Left cardiac atrium (tissue), 4 donors: ENCODE results near the gene SFT2D1. TPM values are rescaled to one million over a fixed set of nuclear protein-coding genes. Genes with fewer than 3 reads are reported as not detected.

Experiments
- ATAC-seq, 2 donors: fragments of 200-7000 bp; cut with Tn5 transposase; one replicate each; pipeline ENCODE4 v1.9.1; 2020; ENCODE audit warnings: mild to moderate bottlenecking in 2 of 2, moderate library complexity in 2 of 2
- DNase-seq: peaks from one replicate; pipeline ENCODE4 v3.0.0-alpha.2; 2020
- intact Hi-C, 2 donors: fragments of 100-400 bp; cut with DNase I; formaldehyde crosslinking; loops; one replicate each; pipeline versions ENCODE4 v1.14.1 to v1.15.1; 2022 to 2023
- total RNA-seq, 2 donors: library from RNA; stranded (reverse); fragmentation: NEBNext Ultra II Directional; extraction: Animal tissue kit (Norgen Biotek cat#: 25700); gene quantifications; one replicate each; pipeline ENCODE4 v1.2.1, GENCODE V29; 2021
- donor health status: DM: no; HTN: yes; CAD: no.
- donor health status: DM: no; HTN: yes; CAD: no; lungs with severe emphysema.
- donor health status: DM: yes; HTN: yes; CAD: no.
- donor health status: Dilated cardiomyopathy.

Gene SFT2D1
- total RNA-seq, 2 donors from 2014 or later = 26.3 to 28.0 TPM

DNA sequence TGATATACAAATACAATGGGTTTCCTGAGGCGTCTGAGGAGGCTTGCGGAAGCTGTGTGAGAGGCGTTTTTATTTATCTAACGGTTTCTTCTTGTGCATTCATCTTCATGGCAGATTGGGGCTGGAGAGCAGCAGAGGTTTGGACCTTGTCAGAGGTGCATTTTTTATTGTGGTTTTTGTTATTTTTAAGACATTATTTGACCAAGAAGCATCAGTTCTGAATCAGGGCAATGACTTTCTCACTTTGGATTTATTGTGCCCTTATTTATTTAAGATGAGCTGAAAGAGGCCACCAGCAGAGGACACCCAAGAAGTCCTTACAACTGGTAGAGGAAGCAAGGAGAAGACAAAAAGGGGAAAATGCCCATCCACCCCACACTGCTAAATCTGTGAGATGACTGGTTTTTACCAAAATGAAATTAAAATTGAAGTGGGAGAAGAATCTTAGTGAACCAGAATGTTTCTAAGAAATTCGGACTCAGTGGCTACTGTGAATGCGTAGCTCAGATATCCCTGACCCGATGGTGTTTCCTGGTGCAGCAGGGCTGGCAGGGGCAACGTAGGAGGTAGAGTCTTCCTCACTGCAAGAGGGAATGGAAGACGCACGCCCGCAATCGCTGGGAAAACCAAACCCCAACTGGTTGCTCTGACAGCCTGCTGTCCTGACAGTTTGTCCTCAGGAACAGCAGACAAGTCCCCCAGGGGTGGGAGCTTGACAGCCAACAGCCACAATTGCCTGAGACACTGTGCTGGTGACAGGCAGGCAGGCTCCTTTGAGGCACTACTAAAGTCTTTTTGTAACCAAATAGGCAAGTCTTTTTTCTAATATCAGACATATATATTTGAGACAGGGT is 48.4 kb downstream of the SFT2D1 start:
- DNase-seq = no peak
- no peak for ATAC-seq
- intact Hi-C loops = no loop called here

DNA sequence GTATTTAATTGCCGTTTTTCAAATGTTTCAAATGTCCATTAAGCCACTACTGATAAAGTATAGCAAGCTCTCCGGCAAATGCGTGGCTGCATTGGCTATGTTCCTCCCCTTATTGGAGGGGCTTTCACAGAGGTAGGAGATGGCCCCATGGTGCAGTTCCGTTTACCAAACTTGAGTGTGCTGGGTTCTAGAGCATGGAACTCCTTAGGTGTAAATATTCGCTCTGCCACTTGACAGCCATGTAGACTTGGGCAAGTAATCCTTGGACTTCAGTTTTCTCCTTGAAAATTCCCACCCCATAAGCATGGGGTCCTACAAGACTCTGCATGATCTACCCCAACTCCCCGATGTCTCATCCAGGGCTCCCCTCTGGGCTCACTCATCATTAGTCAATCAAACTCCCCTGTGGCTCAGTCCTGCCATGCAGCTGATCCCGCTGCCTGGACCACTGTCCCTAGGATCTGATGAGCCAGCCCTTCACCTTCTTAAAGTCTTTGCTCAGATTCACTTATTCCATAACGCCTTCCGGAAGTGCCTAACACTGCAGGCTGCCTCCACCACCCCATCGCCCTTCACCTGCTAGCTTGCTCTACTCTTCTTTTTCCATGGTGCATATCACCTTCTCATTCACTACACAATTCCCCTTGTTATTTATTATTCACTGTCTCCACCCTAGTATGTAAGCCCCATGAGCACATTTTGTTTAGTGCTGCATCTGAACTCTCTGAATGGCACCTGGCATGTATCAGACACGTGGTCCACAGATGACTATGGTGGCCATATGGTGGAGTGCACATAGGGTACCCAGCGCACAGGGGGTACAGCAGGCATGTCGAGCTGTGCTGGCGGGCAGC is 52.9 kb downstream of the SFT2D1 start:
- intact Hi-C loops = no loop called here
- ATAC-seq (no peak), DNase-seq (no peak)

DNA sequence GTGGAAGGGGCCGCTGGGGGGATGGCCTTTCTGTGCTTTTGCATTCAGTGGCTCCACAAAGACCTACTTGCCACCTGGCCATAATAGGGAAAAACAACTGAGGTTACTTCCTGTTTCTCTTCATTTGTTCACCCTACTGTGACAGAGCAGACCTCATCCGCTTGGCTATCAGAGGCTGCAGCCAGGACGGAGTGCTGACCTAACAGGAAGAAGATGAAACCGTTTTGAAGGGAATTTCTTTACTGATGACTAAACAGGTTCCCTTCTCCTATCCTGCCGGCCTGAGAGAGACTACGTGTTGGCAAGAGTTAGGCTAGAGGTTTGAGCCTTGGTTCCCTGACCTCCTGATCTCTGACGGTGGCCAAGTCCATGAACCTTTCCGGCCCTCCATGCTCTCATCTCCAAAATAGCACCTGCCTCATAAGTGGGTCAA is 55.5 kb downstream of the SFT2D1 start:
- intact Hi-C loops = no loop called here
- ATAC-seq (no peak), DNase-seq (no peak)

GRCh38 chr6:166285233-166285632 is 57.1 kb downstream of the SFT2D1 start:
- ATAC-seq = no peak
- intact Hi-C loops = no loop called here
- DNase-seq = no peak

DNA sequence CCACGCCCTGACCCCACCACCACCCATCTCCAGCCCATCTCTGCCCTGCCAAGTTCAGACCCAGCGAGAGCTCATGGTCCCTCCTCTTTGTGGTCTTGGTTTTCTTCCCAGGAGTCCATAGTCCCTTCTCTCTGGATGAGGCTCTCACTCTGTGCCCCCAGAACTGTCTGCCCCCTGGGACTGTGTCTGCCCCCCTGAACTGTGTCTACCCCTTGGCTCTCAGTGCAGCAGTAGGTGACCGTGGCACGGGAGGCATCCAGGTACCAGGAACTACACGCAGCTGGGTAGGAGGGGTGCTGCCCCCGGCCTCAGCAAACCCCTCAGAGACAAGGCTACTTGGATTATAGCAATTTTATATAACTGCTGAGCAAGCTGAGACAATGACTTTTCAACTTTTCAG is 57.7 kb downstream of the SFT2D1 start:
- intact Hi-C loops = no loop called here
- DNase-seq = no peak
- ATAC-seq = no peak

DNA sequence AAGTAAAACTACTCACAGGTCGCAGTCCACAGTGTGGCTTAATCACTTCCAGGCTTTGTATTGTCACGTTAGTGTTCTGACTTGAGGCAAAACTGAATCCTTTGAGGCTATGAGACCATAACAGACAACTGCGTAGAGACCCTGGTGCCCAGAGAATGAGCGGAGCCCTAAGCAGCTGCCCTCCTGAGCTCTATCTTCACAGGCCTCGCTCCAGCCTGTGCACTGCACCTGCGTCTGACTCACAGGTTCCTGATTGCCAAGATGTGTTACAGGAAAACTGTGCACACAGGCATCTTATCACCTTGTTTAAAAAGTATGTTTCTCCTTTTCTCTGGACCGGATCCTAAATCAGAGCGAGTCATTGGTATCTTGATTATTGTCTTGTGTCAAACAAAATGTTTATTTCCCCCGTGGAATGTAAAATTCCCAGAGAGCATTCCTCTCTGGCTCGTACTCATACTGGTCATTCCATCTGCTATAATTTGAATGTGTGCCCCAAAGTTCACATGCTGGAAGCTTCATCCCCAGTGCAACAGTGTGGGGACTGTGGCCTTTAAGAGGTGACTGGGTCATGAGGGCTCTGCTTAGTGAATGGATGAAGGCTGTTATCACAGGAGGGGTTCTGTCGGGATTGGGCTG is 59.8 kb downstream of the SFT2D1 start:
- ATAC-seq (no peak), DNase-seq (no peak)
- intact Hi-C loops = no loop called here

GRCh38 chr6:166281104-166281503 is 61.2 kb downstream of the SFT2D1 start:
- DNase-seq (no peak), ATAC-seq (no peak)
- intact Hi-C loops = no loop called here

- ATAC-seq (no peak), DNase-seq (no peak)
- intact Hi-C loops = loop anchor here in 1 of 2 donors (5.0 kb wide), 1 partner anchor 118 kb away; no protein-coding TSS in a partner anchor
Observed at GRCh38 chr6:166279393-166279679, 63.0 kb downstream of the SFT2D1 start.

GRCh38 chr6:166278579-166279392 is 63.6 kb downstream of the SFT2D1 start:
- DNase-seq = no peak
- intact Hi-C loops = loop anchor here in 1 of 2 donors (5.0 kb wide), 1 partner anchor 119 kb away; no protein-coding TSS in a partner anchor
- no peak for ATAC-seq

- DNase-seq (no peak), ATAC-seq (no peak)
- intact Hi-C loops = loop anchor here in 1 of 2 donors (5.0 kb wide), 1 partner anchor 119 kb away; no protein-coding TSS in a partner anchor
Observed at GRCh38 chr6:166277892-166278578, 64.3 kb downstream of the SFT2D1 start.

GRCh38 chr6:166277018-166277417 is 65.3 kb downstream of the SFT2D1 start:
- intact Hi-C loops = loop anchor here in 1 of 2 donors (5.0 kb wide), 1 partner anchor 120 kb away; no protein-coding TSS in a partner anchor
- DNase-seq = no peak
- ATAC-seq = peak in 1 of 2 donors; percentile 83

- intact Hi-C loops = loop anchor here (1.0 to 5.0 kb wide), 2 partner anchors 122 to 125 kb away; no protein-coding TSS in a partner anchor
- DNase-seq (peak; percentile 72), ATAC-seq (peak; percentile 78 to 87)
Observed at GRCh38 chr6:166275714-166276166, 66.6 kb downstream of the SFT2D1 start.

DNA sequence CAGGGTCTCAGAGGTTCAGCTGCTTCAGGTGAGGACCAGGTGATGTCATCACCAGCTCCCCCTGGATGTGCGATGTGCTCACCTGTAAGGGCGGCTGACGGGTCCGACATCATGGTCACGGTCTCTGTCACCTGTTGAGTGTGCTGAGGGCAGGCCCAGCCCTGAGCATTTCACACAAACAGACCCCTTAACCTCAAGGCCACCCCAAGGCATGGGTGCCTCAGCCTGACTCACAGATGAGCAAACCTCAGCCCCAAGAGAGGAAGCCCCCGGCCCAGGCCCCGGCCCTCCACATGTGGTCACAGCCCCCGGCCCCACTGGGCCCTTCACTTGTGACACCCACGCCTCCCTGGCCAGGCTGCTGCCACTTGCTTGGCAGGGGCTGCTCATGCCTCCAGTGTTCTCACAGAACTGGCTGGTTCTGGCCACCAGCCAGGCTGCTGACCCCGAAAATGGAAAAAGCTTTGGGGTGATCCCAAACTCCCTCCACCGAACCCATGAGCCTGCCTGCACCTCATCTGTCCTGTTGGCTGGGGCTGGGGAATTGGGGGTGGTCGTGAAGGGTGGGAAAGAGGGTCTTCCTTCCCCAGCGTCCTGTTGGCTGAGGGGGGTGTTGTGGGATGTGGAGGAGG is 67.5 kb downstream of the SFT2D1 start:
- intact Hi-C loops = loop anchor here in 1 of 2 donors (5.0 kb wide), 1 partner anchor 122 kb away; no protein-coding TSS in a partner anchor
- no peak for DNase-seq
- no peak for ATAC-seq

- intact Hi-C loops = no loop called here
- DNase-seq (no peak), ATAC-seq (no peak)
Observed at GRCh38 chr6:166274163-166274562, 68.2 kb downstream of the SFT2D1 start.

DNA sequence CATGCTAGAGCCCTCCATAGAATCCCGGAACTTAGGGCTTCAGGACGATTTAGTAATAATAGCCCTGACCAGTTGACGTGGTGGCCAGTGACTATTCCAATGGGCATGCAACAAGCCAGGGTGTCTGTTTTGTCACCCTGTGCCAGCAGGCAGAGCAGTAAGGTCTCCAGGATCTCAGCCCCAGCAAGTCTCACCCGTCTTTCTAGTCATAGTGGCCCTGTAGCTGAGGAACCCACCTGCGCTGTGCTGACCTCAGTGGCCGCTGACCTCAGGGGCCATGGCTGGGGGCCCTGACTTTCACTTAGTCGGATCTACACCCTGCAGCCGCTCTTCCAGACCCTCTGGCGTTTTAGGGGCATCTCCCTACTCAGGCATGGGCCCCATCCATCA is 71.0 kb downstream of the SFT2D1 start:
- intact Hi-C loops = no loop called here
- DNase-seq (no peak), ATAC-seq (no peak)

DNA sequence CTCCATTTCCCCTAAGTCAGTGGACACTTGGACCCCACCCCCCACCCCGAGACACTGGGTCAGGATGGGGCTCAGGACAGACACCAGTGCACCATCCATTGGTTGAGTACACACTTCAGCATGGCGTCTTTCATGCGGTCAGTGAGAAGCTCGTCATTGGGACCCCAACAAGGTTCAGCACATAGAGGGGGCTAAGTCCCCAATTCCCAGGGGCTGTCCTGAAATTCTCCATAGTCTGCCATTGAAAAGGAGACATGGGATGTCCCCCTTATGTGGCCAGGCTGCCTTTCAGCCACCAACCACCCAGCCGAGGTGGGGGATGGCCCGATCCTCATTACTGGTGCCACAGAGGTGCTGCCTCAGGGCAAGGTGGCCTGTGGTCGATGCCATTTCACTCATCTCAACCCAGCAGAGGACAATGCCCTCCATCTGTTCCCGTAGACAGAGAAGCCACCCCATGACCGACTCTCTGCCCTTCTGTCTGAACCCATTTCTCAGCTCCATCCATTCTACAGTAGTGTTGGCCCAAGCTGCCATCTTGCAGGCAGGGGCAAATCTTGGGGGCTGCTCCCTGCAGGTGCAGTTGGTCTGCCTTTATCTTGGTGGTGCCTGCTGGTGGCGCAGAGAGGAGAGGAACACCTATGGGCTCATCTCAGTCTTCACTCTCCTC is 71.5 kb downstream of the SFT2D1 start:
- ATAC-seq = no peak
- DNase-seq = no peak
- intact Hi-C loops = no loop called here
